ENCODE measurements around the gene CDA. TPM values are rescaled to one million over a fixed set of nuclear protein-coding genes. Genes with fewer than 3 reads are reported as not detected.

Gene CDA
- total RNA-seq (2022; extraction: Qiagen RNA extraction), result 29.1 to 42.2 TPM (median 35.4 TPM) in 5 replicates

DNA sequence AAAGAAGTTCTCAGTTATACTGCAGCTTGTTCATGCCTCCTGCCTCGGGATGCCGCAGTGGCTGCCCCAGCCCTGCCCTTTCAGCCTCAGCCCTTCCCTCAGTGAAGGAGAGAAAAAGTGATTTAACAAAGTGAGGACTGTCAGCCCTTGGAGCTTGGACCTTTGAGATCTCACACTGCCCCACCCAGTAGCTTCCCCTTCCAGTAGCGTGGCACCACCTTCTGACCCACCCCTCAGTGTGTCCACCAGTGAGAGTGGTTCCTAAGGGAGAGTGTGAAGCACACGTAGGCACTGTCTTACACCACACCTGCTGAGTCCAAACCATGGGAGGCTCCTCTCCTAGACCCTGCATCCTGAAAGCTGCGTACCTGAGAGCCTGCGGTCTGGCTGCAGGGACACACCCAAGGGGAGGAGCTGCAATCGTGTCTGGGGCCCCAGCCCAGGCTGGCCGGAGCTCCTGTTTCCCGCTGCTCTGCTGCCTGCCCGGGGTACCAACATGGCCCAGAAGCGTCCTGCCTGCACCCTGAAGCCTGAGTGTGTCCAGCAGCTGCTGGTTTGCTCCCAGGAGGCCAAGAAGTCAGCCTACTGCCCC lies at the start of gene CDA:
Gene CDA, plus strand, starts transcription at position 464 of the 592 bp plus-strand sequence. Its CDS starts 33 bp downstream, at position 497.

DNA sequence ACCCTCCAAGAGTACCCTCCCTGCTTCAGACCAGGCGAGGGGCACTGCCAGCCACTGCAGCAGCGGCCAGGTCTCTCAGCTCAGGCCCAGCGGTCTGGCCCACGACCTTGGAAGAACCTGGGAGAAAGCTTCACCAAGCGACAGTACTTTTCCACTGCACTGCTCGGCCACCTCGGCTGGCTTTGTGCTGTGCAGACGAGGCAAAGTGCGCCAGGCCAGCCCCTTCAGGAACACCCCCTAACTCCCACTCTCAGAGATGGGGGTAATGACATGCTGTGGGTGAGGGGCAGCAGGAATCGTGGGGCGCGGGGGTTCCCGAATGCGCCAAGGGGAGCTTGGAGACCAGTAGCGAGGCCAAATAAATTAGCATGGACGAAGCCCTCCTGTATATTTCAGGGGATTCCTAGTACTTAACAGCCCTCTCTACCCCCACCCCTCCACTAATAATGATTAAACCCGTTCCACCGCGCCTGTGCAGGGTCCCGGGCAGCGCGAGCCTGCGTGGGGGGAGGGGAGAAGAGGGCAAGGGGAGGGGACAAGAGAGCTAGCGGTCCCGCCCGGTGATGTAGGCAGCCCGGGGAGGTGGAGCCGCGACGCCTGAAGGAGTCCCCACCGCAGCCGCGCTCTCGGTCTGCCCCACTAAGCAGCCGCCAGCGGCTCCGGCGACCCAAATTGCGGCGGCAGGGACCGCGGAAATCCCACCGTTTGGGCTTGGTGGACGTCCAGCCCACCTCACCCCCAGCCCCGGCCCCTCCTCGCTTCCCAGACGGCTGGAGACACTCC lies 36.8 kb upstream of the CDA start, which contains the start of gene FAM43B:
Gene FAM43B, plus strand, starts transcription at position 629 of the 783 bp plus-strand sequence. CDS start 401 bp downstream, outside the sequence.

DNA sequence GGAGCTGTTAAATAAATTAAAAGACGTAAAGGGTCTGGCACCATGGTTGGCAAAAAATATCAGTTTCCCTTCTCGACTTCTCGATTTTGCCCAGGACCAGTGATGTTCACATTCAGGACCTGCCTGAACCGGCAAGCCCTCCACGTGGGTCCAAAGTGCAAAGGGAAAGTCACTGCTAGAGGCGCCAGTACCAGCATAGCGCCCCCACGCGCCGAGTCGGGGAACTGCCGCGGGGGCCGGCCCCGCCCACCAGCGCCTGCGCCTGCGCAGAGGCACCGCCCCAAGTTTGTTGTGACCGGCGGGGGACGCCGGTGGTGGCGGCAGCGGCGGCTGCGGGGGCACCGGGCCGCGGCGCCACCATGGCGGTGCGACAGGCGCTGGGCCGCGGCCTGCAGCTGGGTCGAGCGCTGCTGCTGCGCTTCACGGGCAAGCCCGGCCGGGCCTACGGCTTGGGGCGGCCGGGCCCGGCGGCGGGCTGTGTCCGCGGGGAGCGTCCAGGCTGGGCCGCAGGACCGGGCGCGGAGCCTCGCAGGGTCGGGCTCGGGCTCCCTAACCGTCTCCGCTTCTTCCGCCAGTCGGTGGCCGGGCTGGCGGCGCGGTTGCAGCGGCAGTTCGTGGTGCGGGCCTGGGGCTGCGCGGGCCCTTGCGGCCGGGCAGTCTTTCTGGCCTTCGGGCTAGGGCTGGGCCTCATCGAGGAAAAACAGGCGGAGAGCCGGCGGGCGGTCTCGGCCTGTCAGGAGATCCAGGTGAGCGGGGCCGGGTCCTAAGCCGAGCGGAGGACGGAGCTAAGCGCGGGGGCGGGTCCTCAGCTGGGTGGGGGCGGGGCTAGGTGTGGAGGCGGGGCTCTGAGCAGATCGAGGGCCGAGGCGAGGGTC lies 44.5 kb downstream of the CDA start, which contains the start of gene PINK1:
Gene PINK1, plus strand, starts transcription at position 269 of the 875 bp plus-strand sequence. Its CDS starts 91 bp downstream, at position 360.

DNA sequence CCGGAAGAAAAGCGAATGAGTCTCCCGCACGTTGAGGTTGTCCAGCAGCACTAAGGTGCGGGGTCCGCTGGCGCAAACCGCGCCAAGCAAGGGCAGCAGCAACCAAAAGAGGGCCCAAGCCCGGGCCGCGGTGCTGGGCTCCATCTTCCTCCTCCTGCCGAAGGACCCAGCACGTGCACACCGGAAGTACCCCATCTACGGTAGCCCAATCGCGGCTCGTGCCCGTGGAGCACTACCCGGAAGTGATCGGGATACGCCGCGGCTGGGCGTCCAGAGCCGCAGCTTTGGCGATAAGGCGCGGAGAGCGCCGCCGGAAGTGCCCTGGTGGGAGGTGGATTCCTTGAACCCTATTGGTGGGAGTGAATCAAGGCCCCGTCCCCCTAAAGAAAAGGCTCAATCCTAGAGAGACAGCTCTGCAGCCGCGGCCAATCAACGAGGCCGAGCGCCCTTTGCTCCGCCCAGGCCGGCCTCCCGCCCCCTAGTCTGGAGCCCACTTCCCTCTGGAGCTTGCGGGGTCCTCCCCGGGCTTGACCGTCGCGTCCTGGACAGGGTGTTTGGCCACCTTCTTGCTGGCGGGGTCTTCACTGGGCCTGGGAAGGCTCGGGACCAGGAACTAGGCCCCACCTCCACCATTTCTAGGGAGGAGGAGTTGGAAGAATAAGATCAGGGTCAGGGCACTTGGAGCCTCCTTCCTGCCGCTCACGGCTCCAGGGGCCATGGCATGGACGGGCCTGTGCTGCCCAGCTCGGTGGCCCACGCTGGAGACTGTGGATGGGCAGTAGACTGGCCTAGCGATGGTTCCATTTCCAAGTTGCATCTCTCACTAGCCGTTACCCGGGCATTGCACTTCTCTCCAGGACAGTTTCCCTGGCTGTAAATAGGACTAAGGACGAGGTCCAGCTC lies 72.6 kb downstream of the CDA start, which contains the start of gene DDOST:
Gene DDOST, minus strand, starts transcription at position 163 of the 903 bp plus-strand sequence. Its CDS starts 19 bp downstream, at position 144.

Other genes starting within 250 kb of the CDA start
- gene CAMK2N1, start 102.9 kb upstream of the CDA start, total RNA-seq (2022; extraction: Qiagen RNA extraction), result 49.0 to 60.6 TPM (median 55.9 TPM) in 5 replicates
- 37.0 to 45.6 TPM (median 44.1 TPM) in 5 replicates for gene MUL1, start 80.9 kb upstream of the CDA start, total RNA-seq (2022; extraction: Qiagen RNA extraction)
- 2.9 to 5.2 TPM (median 4.3 TPM) in 5 replicates for gene FAM43B, start 36.5 kb upstream of the CDA start, total RNA-seq (2022; extraction: Qiagen RNA extraction)
- gene PINK1, start 44.4 kb downstream of the CDA start, total RNA-seq (2022; extraction: Qiagen RNA extraction), result 27.2 to 38.1 TPM (median 32.7 TPM) in 5 replicates
- 171 to 211 TPM (median 208 TPM) in 5 replicates for gene DDOST, start 72.3 kb downstream of the CDA start, total RNA-seq (2022; extraction: Qiagen RNA extraction)
- gene KIF17, start 128.9 kb downstream of the CDA start, total RNA-seq (2022; extraction: Qiagen RNA extraction), result 1.6 to 2.7 TPM (median 2.1 TPM) in 5 replicates
- gene SH2D5, start 143.6 kb downstream of the CDA start, total RNA-seq (2022; extraction: Qiagen RNA extraction), result 11.9 to 19.3 TPM (median 16.4 TPM) in 5 replicates
- gene HP1BP3, start 198.2 kb downstream of the CDA start, total RNA-seq (2022; extraction: Qiagen RNA extraction), result 97.0 to 145 TPM (median 117 TPM) in 5 replicates